Left ventricle myocardium superior (tissue), 1 donor: Measurements from ENCODE around the gene STPG1. TPM values are rescaled to one million over a fixed set of nuclear protein-coding genes. Genes with fewer than 3 reads are reported as not detected.

ENCODE experiments used
- ATAC-seq: fragments of 200-7000 bp; cut with Tn5 transposase; one replicate; pipeline ENCODE4 v1.9.1; 2020; ENCODE audit warnings: mild to moderate bottlenecking, moderate library complexity
- DNase-seq: peaks from one replicate; pipeline ENCODE4 v3.0.0-alpha.2; 2020
- intact Hi-C: fragments of 100-400 bp; cut with micrococcal nuclease; formaldehyde crosslinking; loops from one replicate; pipeline ENCODE4 v1.11.0; 2022
- total RNA-seq: library from RNA; stranded (reverse); fragmentation: NEBNext Ultra II Directional; extraction: Animal tissue kit (Norgen Biotek cat#: 25700); gene quantifications from one replicate; pipeline ENCODE4 v1.2.1, GENCODE V29; 2021
- donor health status: DM: no; HTN: yes; CAD: no; lungs with severe emphysema.

Gene STPG1
- total RNA-seq, 1 donor from 2014 or later = 4.9 TPM

GRCh38 chr1:24381256-24381655 lies 32.3 kb downstream of the STPG1 start:
- DNase-seq (no peak), ATAC-seq (no peak)
- intact Hi-C loops = no loop called here

- intact Hi-C loops = no loop called here
- no peak for ATAC-seq
- no peak for DNase-seq
Observed at GRCh38 chr1:24380508-24380907, 33.1 kb downstream of the STPG1 start.

GRCh38 chr1:24379733-24380315 lies 33.8 kb downstream of the STPG1 start:
- intact Hi-C loops = no loop called here
- ATAC-seq = no peak
- DNase-seq = no peak

- intact Hi-C loops = no loop called here
- ATAC-seq = no peak
- no peak for DNase-seq
Observed at GRCh38 chr1:24374891-24375786, 38.4 kb downstream of the STPG1 start.

- DNase-seq (no peak), ATAC-seq (no peak)
- intact Hi-C loops = no loop called here
Observed at GRCh38 chr1:24373710-24374109, 39.9 kb downstream of the STPG1 start.

GRCh38 chr1:24373044-24373443 lies 40.5 kb downstream of the STPG1 start:
- intact Hi-C loops = no loop called here
- no peak for ATAC-seq
- no peak for DNase-seq

- ATAC-seq = no peak
- intact Hi-C loops = no loop called here
- no peak for DNase-seq
Observed at GRCh38 chr1:24369801-24370200, 43.8 kb downstream of the STPG1 start.

- no peak for DNase-seq
- ATAC-seq = peak; percentile 63
- intact Hi-C loops = no loop called here
Observed at GRCh38 chr1:24369199-24369598, 44.4 kb downstream of the STPG1 start.

- intact Hi-C loops = no loop called here
- ATAC-seq (no peak), DNase-seq (no peak)
Observed at GRCh38 chr1:24366707-24367106, 46.9 kb downstream of the STPG1 start.

- intact Hi-C loops = no loop called here
- peak; percentile 16 for ATAC-seq
- no peak for DNase-seq
Observed at GRCh38 chr1:24364975-24365678, 48.5 kb downstream of the STPG1 start.

GRCh38 chr1:24364605-24364974 lies 49.0 kb downstream of the STPG1 start:
- intact Hi-C loops = no loop called here
- ATAC-seq (no peak), DNase-seq (no peak)

- ATAC-seq = no peak
- DNase-seq = no peak
- intact Hi-C loops = no loop called here
Observed at GRCh38 chr1:24363994-24364393, 49.6 kb downstream of the STPG1 start.

GRCh38 chr1:24362982-24363614 lies 50.5 kb downstream of the STPG1 start:
- peak; percentile 86 for ATAC-seq
- peak; percentile 41 for DNase-seq
- intact Hi-C loops = no loop called here

- intact Hi-C loops = no loop called here
- DNase-seq (no peak), ATAC-seq (no peak)
Observed at GRCh38 chr1:24362396-24362795, 51.2 kb downstream of the STPG1 start.

GRCh38 chr1:24361811-24362210 lies 51.8 kb downstream of the STPG1 start:
- intact Hi-C loops = no loop called here
- ATAC-seq = no peak
- no peak for DNase-seq

GRCh38 chr1:24360681-24361080 lies 52.9 kb downstream of the STPG1 start:
- DNase-seq (no peak), ATAC-seq (no peak)
- intact Hi-C loops = no loop called here

GRCh38 chr1:24357038-24357437 lies 56.5 kb downstream of the STPG1 start:
- intact Hi-C loops = no loop called here
- ATAC-seq (no peak), DNase-seq (no peak)

- intact Hi-C loops = no loop called here
- ATAC-seq (no peak), DNase-seq (no peak)
Observed at GRCh38 chr1:24355466-24355865, 58.1 kb downstream of the STPG1 start.

GRCh38 chr1:24353292-24353891 lies 60.2 kb downstream of the STPG1 start:
- DNase-seq (no peak), ATAC-seq (no peak)
- intact Hi-C loops = no loop called here
